ENCODE results near the gene CWF19L1. TPM values are rescaled to one million over a fixed set of nuclear protein-coding genes. Genes with fewer than 3 reads are reported as not detected.

The CWF19L1 gene
- total RNA-seq: 20.9 and 30.3 TPM in 2 replicates

GRCh38 chr10:100267239-100268104 is at the start of gene CWF19L1:
TSS of gene CWF19L1 (minus strand) at chr10:100267638. CDS start at chr10:100267593, 45 bp downstream.

DNA sequence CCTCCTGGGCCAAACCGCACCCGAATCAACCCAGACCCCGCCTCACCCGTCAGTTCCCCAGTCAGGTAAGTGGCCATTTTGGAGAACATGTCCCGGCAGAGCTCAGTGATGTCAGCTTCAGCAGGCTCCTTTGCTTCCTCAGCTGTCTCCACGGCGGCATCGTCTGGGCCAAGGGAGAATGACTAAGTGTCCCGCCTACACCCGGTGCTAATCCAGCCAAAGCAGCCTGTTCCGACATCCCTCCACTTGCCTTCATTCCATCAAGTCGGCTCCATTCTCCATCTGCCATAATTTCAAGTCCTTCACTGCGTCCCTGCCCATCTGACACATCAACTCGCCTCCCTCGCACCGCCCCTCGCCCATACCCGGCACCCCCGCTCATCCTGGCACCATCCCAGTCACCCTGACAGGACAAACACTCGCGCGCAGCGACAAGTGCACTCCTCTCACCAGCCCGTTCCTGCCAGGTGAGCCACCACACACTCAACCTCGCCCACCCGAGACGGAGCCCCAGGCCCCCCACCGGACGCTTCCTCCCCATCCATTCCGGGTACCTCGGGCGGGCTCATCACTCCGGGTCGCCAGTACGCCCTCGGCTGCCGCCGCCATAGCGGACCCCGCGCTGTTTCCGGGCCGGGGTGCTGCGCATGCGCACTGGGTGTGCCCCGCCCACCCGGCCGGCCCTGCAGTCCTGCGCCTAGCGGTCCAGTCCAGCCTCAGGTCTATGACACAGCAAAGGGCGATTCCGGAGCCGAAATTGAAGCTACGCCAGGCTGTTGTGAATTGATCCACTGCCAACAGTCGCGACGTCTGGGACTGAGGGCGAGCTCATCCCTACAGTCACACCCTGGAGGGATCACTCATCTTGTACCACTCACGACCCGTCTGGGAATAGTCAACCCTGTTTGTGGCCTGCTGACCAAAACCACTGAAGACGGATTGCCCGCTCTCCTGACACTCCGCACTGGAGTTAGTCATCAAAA is 18.9 kb upstream of the CWF19L1 start, which contains the start of gene BLOC1S2:
Gene BLOC1S2, minus strand, starts transcription at position 630 of the 983 bp plus-strand sequence. Its CDS starts 21 bp downstream, at position 609.

GRCh38 chr10:100185364-100186252 is 81.8 kb downstream of the CWF19L1 start, which contains the start of gene ERLIN1:
TSS of gene ERLIN1 (minus strand) at chr10:100186029. CDS start at chr10:100185626, 403 bp downstream.

Other genes starting within 250 kb of the CWF19L1 start
- gene CPN1, start 185.8 kb downstream of the CWF19L1 start, total RNA-seq: not detected in 2 replicates
- gene ERLIN1, start 81.6 kb downstream of the CWF19L1 start, total RNA-seq: 29.9 and 42.7 TPM in 2 replicates
- gene CHUK, start 38.0 kb downstream of the CWF19L1 start, total RNA-seq: 16.4 and 16.5 TPM in 2 replicates
- 73.5 and 76.9 TPM in 2 replicates for gene BLOC1S2, start 19.0 kb upstream of the CWF19L1 start, total RNA-seq
- gene PKD2L1, start 62.6 kb upstream of the CWF19L1 start, total RNA-seq: not detected in 2 replicates
- gene SCD, start 79.6 kb upstream of the CWF19L1 start, total RNA-seq: 792 and 1,012 TPM in 2 replicates
- 0.14 TPM in 1 of 2 replicates, not detected in the other for gene WNT8B, start 195.4 kb upstream of the CWF19L1 start, total RNA-seq